Measurements from ENCODE around the gene MTFMT.
A peak's percentile ranks its signal among the peaks of the same experiment; 100 is the strongest.

MTFMT gene

GRCh38 chr15:65069779-65070546, 40.5 kb upstream of the MTFMT start:
- WGBS, 2 experiments (ENCODE audit: insufficient coverage in 2 of 2), result 93 to 96% methylated on average over 4 of the region's 5 CpGs
- Histone ChIP-seq H3K9me3 (ENCODE audit: control insufficient read depth, low read length) (peaks cover 6% of the 10 kb centered on the region), H3K27ac (ENCODE audit: low read depth, low read length, severe bottlenecking) (no peak overlapping the region)

GRCh38 chr15:65069179-65069578, 39.7 kb upstream of the MTFMT start:
- Histone ChIP-seq H3K9me3 (ENCODE audit: control insufficient read depth, low read length) (peaks cover 6% of the 10 kb centered on the region), H3K36me3 (ENCODE audit: control insufficient read depth, insufficient read depth, low read length) (peaks cover 8% of the 10 kb centered on the region), H3K4me3 (ENCODE audit: extremely low read depth, insufficient read depth, low read length, poor library complexity, severe bottlenecking) (no peak overlapping the region), H3K4me1 (ENCODE audit: control insufficient read depth, insufficient read depth, low read length, poor library complexity, severe bottlenecking) (peaks cover 24% of the 10 kb centered on the region), H3K27ac (ENCODE audit: low read depth, low read length, severe bottlenecking) (no peak overlapping the region)
- 100% methylated on average over 1 of the region's 1 CpG for WGBS, 2 experiments (ENCODE audit: insufficient coverage in 2 of 2)

More at GRCh38 chr15:65069779-65070546, 40.5 kb upstream of the MTFMT start:
- Histone ChIP-seq H3K36me3 (ENCODE audit: control insufficient read depth, insufficient read depth, low read length) (peaks cover 4% of the 10 kb centered on the region), H3K4me1 (ENCODE audit: control insufficient read depth, insufficient read depth, low read length, poor library complexity, severe bottlenecking) (peaks cover 24% of the 10 kb centered on the region), H3K4me3 (ENCODE audit: extremely low read depth, insufficient read depth, low read length, poor library complexity, severe bottlenecking) (no peak overlapping the region)

GRCh38 chr15:65068403-65068788, 39.0 kb upstream of the MTFMT start:
- Histone ChIP-seq H3K4me3 (ENCODE audit: extremely low read depth, insufficient read depth, low read length, poor library complexity, severe bottlenecking) (peak overlapping the region; percentile 54), H3K4me1 (ENCODE audit: control insufficient read depth, insufficient read depth, low read length, poor library complexity, severe bottlenecking) (peaks cover 29% of the 10 kb centered on the region), H3K9me3 (ENCODE audit: control insufficient read depth, low read length) (peaks cover 6% of the 10 kb centered on the region), H3K27ac (ENCODE audit: low read depth, low read length, severe bottlenecking) (no peak overlapping the region), H3K36me3 (ENCODE audit: control insufficient read depth, insufficient read depth, low read length) (peaks cover 15% of the 10 kb centered on the region)
- WGBS, 2 experiments (ENCODE audit: insufficient coverage in 2 of 2), result 48 to 70% methylated on average over 2 of the region's 3 CpGs

- peak within 1 kb of the TSS; percentile 93 for H3K27ac ChIP-seq (ENCODE audit: low read depth, low read length, severe bottlenecking)
- H3K9me3 ChIP-seq (ENCODE audit: control insufficient read depth, low read length), result peaks cover 4% of the 10 kb centered on the region
- 1 to 3% methylated on average over 43 to 56 of the region's 66 CpGs for WGBS, 2 experiments (ENCODE audit: insufficient coverage in 2 of 2)
- peaks cover 20% of the 10 kb centered on the region for H3K36me3 ChIP-seq (ENCODE audit: control insufficient read depth, insufficient read depth, low read length)
- H3K4me1 ChIP-seq (ENCODE audit: control insufficient read depth, insufficient read depth, low read length, poor library complexity, severe bottlenecking), result peaks cover 34% of the 10 kb centered on the region
- H3K4me3 ChIP-seq (ENCODE audit: extremely low read depth, insufficient read depth, low read length, poor library complexity, severe bottlenecking), result peak within 1 kb of the TSS; percentile 54
Observed at GRCh38 chr15:65067645-65068402, 38.4 kb upstream of the MTFMT start, which contains the start of gene RASL12. Gene RASL12 (minus strand): TSS chr15:65067991. CDS start chr15:65067835, 156 bp downstream.

- 3% methylated on average over 8 of the region's 8 CpGs for WGBS, 2 experiments (ENCODE audit: insufficient coverage in 2 of 2)
- no peaks in the 10 kb centered on the region for H3K9me3 ChIP-seq (ENCODE audit: control insufficient read depth, low read length)
- peak overlapping the region; percentile 93 for H3K27ac ChIP-seq (ENCODE audit: low read depth, low read length, severe bottlenecking)
- peak overlapping the region; percentile 54 for H3K4me3 ChIP-seq (ENCODE audit: extremely low read depth, insufficient read depth, low read length, poor library complexity, severe bottlenecking)
- H3K36me3 ChIP-seq (ENCODE audit: control insufficient read depth, insufficient read depth, low read length), result peaks cover 26% of the 10 kb centered on the region
- H3K4me1 ChIP-seq (ENCODE audit: control insufficient read depth, insufficient read depth, low read length, poor library complexity, severe bottlenecking), result peaks cover 39% of the 10 kb centered on the region
Observed at GRCh38 chr15:65067317-65067644, 37.8 kb upstream of the MTFMT start.

- peaks cover 31% of the 10 kb centered on the region for H3K36me3 ChIP-seq (ENCODE audit: control insufficient read depth, insufficient read depth, low read length)
- H3K27ac ChIP-seq (ENCODE audit: low read depth, low read length, severe bottlenecking), result peak overlapping the region; percentile 93
- H3K4me3 ChIP-seq (ENCODE audit: extremely low read depth, insufficient read depth, low read length, poor library complexity, severe bottlenecking), result peak overlapping the region; percentile 54
- WGBS, 2 experiments (ENCODE audit: insufficient coverage in 2 of 2), result 13 to 23% methylated on average over 6 of the region's 9 CpGs
- H3K9me3 ChIP-seq (ENCODE audit: control insufficient read depth, low read length), result no peaks in the 10 kb centered on the region
- peaks cover 38% of the 10 kb centered on the region for H3K4me1 ChIP-seq (ENCODE audit: control insufficient read depth, insufficient read depth, low read length, poor library complexity, severe bottlenecking)
Observed at GRCh38 chr15:65066635-65067316, 37.3 kb upstream of the MTFMT start.

GRCh38 chr15:65066001-65066634, 36.7 kb upstream of the MTFMT start:
- Histone ChIP-seq H3K36me3 (ENCODE audit: control insufficient read depth, insufficient read depth, low read length) (peaks cover 37% of the 10 kb centered on the region), H3K27ac (ENCODE audit: low read depth, low read length, severe bottlenecking) (peak overlapping the region; percentile 93), H3K4me3 (ENCODE audit: extremely low read depth, insufficient read depth, low read length, poor library complexity, severe bottlenecking) (peak overlapping the region; percentile 54), H3K4me1 (ENCODE audit: control insufficient read depth, insufficient read depth, low read length, poor library complexity, severe bottlenecking) (peaks cover 32% of the 10 kb centered on the region), H3K9me3 (ENCODE audit: control insufficient read depth, low read length) (no peaks in the 10 kb centered on the region)
- WGBS, 2 experiments (ENCODE audit: insufficient coverage in 2 of 2), result 58% methylated on average over 2 of the region's 3 CpGs; no CpG with 5 or more reads in 1 of the 2 experiments

GRCh38 chr15:65062726-65063125, 33.3 kb upstream of the MTFMT start:
- Histone ChIP-seq H3K27ac (ENCODE audit: low read depth, low read length, severe bottlenecking) (peak overlapping the region; percentile 64), H3K36me3 (ENCODE audit: control insufficient read depth, insufficient read depth, low read length) (peaks cover 65% of the 10 kb centered on the region), H3K4me1 (ENCODE audit: control insufficient read depth, insufficient read depth, low read length, poor library complexity, severe bottlenecking) (peaks cover 29% of the 10 kb centered on the region), H3K4me3 (ENCODE audit: extremely low read depth, insufficient read depth, low read length, poor library complexity, severe bottlenecking) (no peak overlapping the region), H3K9me3 (ENCODE audit: control insufficient read depth, low read length) (peaks cover 7% of the 10 kb centered on the region)
- 83 to 90% methylated on average over 3 of the region's 5 CpGs for WGBS, 2 experiments (ENCODE audit: insufficient coverage in 2 of 2)

- Histone ChIP-seq H3K9me3 (ENCODE audit: control insufficient read depth, low read length) (peaks cover 7% of the 10 kb centered on the region), H3K36me3 (ENCODE audit: control insufficient read depth, insufficient read depth, low read length) (peaks cover 71% of the 10 kb centered on the region), H3K27ac (ENCODE audit: low read depth, low read length, severe bottlenecking) (peak overlapping the region; percentile 64), H3K4me3 (ENCODE audit: extremely low read depth, insufficient read depth, low read length, poor library complexity, severe bottlenecking) (no peak overlapping the region), H3K4me1 (ENCODE audit: control insufficient read depth, insufficient read depth, low read length, poor library complexity, severe bottlenecking) (peaks cover 35% of the 10 kb centered on the region)
- WGBS, 2 experiments (ENCODE audit: insufficient coverage in 2 of 2), result 97 to 100% methylated on average over 2 to 3 of the region's 5 CpGs
Observed at GRCh38 chr15:65062061-65062460, 32.6 kb upstream of the MTFMT start.

- H3K27ac ChIP-seq (ENCODE audit: low read depth, low read length, severe bottlenecking), result no peak overlapping the region
- peaks cover 80% of the 10 kb centered on the region for H3K36me3 ChIP-seq (ENCODE audit: control insufficient read depth, insufficient read depth, low read length)
- peaks cover 30% of the 10 kb centered on the region for H3K4me1 ChIP-seq (ENCODE audit: control insufficient read depth, insufficient read depth, low read length, poor library complexity, severe bottlenecking)
- peaks cover 7% of the 10 kb centered on the region for H3K9me3 ChIP-seq (ENCODE audit: control insufficient read depth, low read length)
- WGBS, 2 experiments (ENCODE audit: insufficient coverage in 2 of 2), result 89 to 100% methylated on average over 4 to 5 of the region's 6 CpGs
- H3K4me3 ChIP-seq (ENCODE audit: extremely low read depth, insufficient read depth, low read length, poor library complexity, severe bottlenecking), result no peak overlapping the region
Observed at GRCh38 chr15:65060641-65061397, 31.4 kb upstream of the MTFMT start.

All from mesodermal cell (in vitro differentiated cells).